PC-9 (cell line): ENCODE measurements around the gene GEMIN2. TPM values are rescaled to one million over a fixed set of nuclear protein-coding genes. Genes with fewer than 3 reads are reported as not detected.

ENCODE experiments used
- BruUV-seq: library from RNA; stranded (reverse); fragments of 400-500 nt; replicated peaks from 2 replicates; lab custom pipeline; 2021; lab: Mats Ljungman, UMichigan
- CTCF ChIA-PET: fragments of 300-600 bp; sonication (Branson Sonifier 250); formaldehyde crosslinking; loops from one replicate; lab custom pipeline; 2022; ENCODE audit warnings: antibody characterized with exemption; lab: Charles Lee
- POLR2A ChIA-PET: fragments of 300-600 bp; sonication (Branson Sonifier 250); formaldehyde crosslinking; loops from one replicate; lab custom pipeline; 2022; ENCODE audit warnings: antibody characterized with exemption; ENCODE audit not compliant: unreplicated experiment; lab: Charles Lee
- DNase-seq, 2 experiments: peaks; one replicate each; pipeline versions ENCODE4 v3.0.0 to v3.0.0-alpha.2; 2015 to 2022; ENCODE audit warnings: mixed read lengths in 1 of 2
- H2AFZ ChIP-seq: fragments of 200-600 bp; sonication (generic); 2 replicates; pipeline ENCODE4 v1.8.1; 2017; ENCODE audit warnings: antibody characterized with exemption
- H3F3A ChIP-seq: fragments of 200-600 bp; sonication (generic); 2 replicates; pipeline ENCODE4 v1.8.1; 2017; ENCODE audit warnings: antibody characterized with exemption, mild to moderate bottlenecking, low read depth; ENCODE audit not compliant: insufficient read depth
- H3K27ac ChIP-seq: fragments of 200-600 bp; sonication (generic); 2 replicates; pipeline ENCODE4 v1.6.1; 2016; ENCODE audit warnings: mixed run types
- H3K27me3 ChIP-seq: fragments of 200-600 bp; sonication (generic); 2 replicates; pipeline ENCODE4 v1.6.1; 2016; ENCODE audit warnings: low read depth, mixed run types; ENCODE audit not compliant: insufficient read depth
- H3K36me3 ChIP-seq: fragments of 200-600 bp; sonication (generic); 2 replicates; pipeline ENCODE4 v1.6.1; 2016; ENCODE audit warnings: low read depth, mixed run types
- H3K4me1 ChIP-seq: fragments of 200-600 bp; sonication (generic); replicated peaks from 2 replicates; pipeline ENCODE4 v1.6.1; 2016; ENCODE audit warnings: mixed run types; ENCODE audit not compliant: insufficient read depth
- H3K4me2 ChIP-seq: fragments of 200-600 bp; sonication (generic); 2 replicates; pipeline ENCODE4 v1.6.1; 2017; ENCODE audit warnings: mixed run types
- H3K4me3 ChIP-seq: fragments of 200-600 bp; sonication (generic); 2 replicates; pipeline ENCODE4 v1.6.1; 2016; ENCODE audit warnings: mixed run types
- H3K79me2 ChIP-seq: fragments of 200-600 bp; sonication (generic); 2 replicates; pipeline ENCODE4 v1.6.1; 2017; ENCODE audit warnings: low read depth, mixed run types
- H3K9me2 ChIP-seq: fragments of 200-600 bp; sonication (generic); 2 replicates; pipeline ENCODE4 v1.8.1; 2017; ENCODE audit warnings: mild to moderate bottlenecking; ENCODE audit not compliant: insufficient read depth
- H3K9me3 ChIP-seq: fragments of 200-600 bp; sonication (generic); 2 replicates; pipeline ENCODE4 v1.8.1; 2016; ENCODE audit warnings: low read depth; ENCODE audit not compliant: insufficient read depth
- H4K20me1 ChIP-seq: fragments of 200-600 bp; sonication (generic); 2 replicates; pipeline ENCODE4 v1.8.1; 2017; ENCODE audit not compliant: insufficient read depth
- CTCF ChIP-seq: fragments of 200-600 bp; sonication (generic); conservative IDR thresholded peaks from 2 replicates; pipeline ENCODE4 v1.6.1; 2017; ENCODE audit warnings: mixed run types, antibody characterized with exemption, mild to moderate bottlenecking, moderate library complexity
- EZH2 ChIP-seq: fragments of 200-600 bp; sonication (generic); IDR thresholded peaks from 2 replicates; pipeline ENCODE4 v1.8.0; 2017; ENCODE audit warnings: antibody characterized with exemption, low read depth
- intact Hi-C: fragments of 100-400 bp; cut with micrococcal nuclease; formaldehyde crosslinking; loops from one replicate; pipeline ENCODE4 v1.10.0; 2022; ENCODE audit not compliant: unreplicated experiment
- total RNA-seq: library from RNA; stranded (reverse); gene quantifications from 2 replicates; pipeline ENCODE4 v1.2.3, GENCODE V29; 2021

Gene GEMIN2
- total RNA-seq, 1 experiment from 2014 or later, result 13.4 TPM

GRCh38 chr14:39176263-39177167, 62.4 kb downstream of the GEMIN2 start:
- BruUV-seq, result no TSS peak
- POLR2A ChIA-PET, result no interaction called here

GRCh38 chr14:39177168-39177545, 63.0 kb downstream of the GEMIN2 start:
- Histone ChIP-seq H3K27ac (0 out of 2 replicates have a peak overlapping the region, but pooled peaks have one; percentile 57), H3K9me2 (no peaks in the 10 kb centered on the region), H3K4me1 (peaks cover 21% of the 10 kb centered on the region), H3K9me3 (no peaks in the 10 kb centered on the region), H3K4me3 (no peak overlapping the region), H3K4me2 (peak overlapping the region; percentile 87), H3K79me2 (peaks cover 56% of the 10 kb centered on the region), H3K27me3 (no peaks in the 10 kb centered on the region), H2AFZ (no peak overlapping the region), H4K20me1 (peaks cover 22% of the 10 kb centered on the region), H3F3A (peaks cover 63% of the 10 kb centered on the region), H3K36me3 (peaks cover 55% of the 10 kb centered on the region)
- ChIA-PET CTCF (interaction anchor here (0.6 kb wide), 1 partner anchor 43 kb away, joined by 3 read pairs; no protein-coding TSS in a partner anchor), POLR2A (no interaction called here)
- TF ChIP-seq CTCF (no peak), EZH2 (no peak)
- intact Hi-C loops, result loop anchor here (10.0 kb wide), 1 partner anchor 72 kb away; the partner anchor contains the start of gene SEC23A
- DNase-seq, result no peak
- no TSS peak for BruUV-seq

More at GRCh38 chr14:39176263-39177167, 62.4 kb downstream of the GEMIN2 start:
- H3K27me3 ChIP-seq, result no peaks in the 10 kb centered on the region
- peaks cover 56% of the 10 kb centered on the region for H3K79me2 ChIP-seq
- peaks cover 53% of the 10 kb centered on the region for H3K36me3 ChIP-seq
- H2AFZ ChIP-seq, result no peak overlapping the region
- H3F3A ChIP-seq, result peaks cover 60% of the 10 kb centered on the region
- H3K4me3 ChIP-seq, result peak overlapping the region; percentile 95
- TF ChIP-seq EZH2 (no peak), CTCF (no peak)
- H3K27ac ChIP-seq, result peak overlapping the region; percentile 57
- H3K4me1 ChIP-seq, result peaks cover 21% of the 10 kb centered on the region
- intact Hi-C loops, result loop anchor here (10.0 kb wide), 1 partner anchor 72 kb away; the partner anchor contains the start of gene SEC23A
- no peaks in the 10 kb centered on the region for H3K9me2 ChIP-seq
- DNase-seq, result no peak
- H3K4me2 ChIP-seq, result peak overlapping the region; percentile 87
- peaks cover 21% of the 10 kb centered on the region for H4K20me1 ChIP-seq
- CTCF ChIA-PET, result interaction anchor here (0.6 kb wide), 1 partner anchor 42 kb away, joined by 3 read pairs; no protein-coding TSS in a partner anchor
- H3K9me3 ChIP-seq, result no peaks in the 10 kb centered on the region

GRCh38 chr14:39179042-39179441, 64.9 kb downstream of the GEMIN2 start:
- H3K4me3 ChIP-seq, result no peak overlapping the region
- H2AFZ ChIP-seq, result no peak overlapping the region
- DNase-seq, result no peak
- no peak overlapping the region for H3K4me2 ChIP-seq
- 0 out of 2 replicates have a peak overlapping the region, but pooled peaks have one; percentile 30 for H3K27ac ChIP-seq
- intact Hi-C loops, result loop anchor here (10.0 kb wide), 1 partner anchor 74 kb away; the partner anchor contains the start of gene SEC23A
- BruUV-seq, result no TSS peak
- H4K20me1 ChIP-seq, result peaks cover 22% of the 10 kb centered on the region
- TF ChIP-seq CTCF (no peak), EZH2 (no peak)
- POLR2A ChIA-PET, result interaction anchor here (1.0 kb wide), 1 partner anchor 10 kb away, joined by 7 read pairs; no protein-coding TSS in a partner anchor
- H3F3A ChIP-seq, result peaks cover 75% of the 10 kb centered on the region
- H3K36me3 ChIP-seq, result peaks cover 63% of the 10 kb centered on the region
- CTCF ChIA-PET, result no interaction called here
- no peaks in the 10 kb centered on the region for H3K27me3 ChIP-seq
- no peaks in the 10 kb centered on the region for H3K9me3 ChIP-seq
- H3K4me1 ChIP-seq, result peaks cover 21% of the 10 kb centered on the region
- peaks cover 53% of the 10 kb centered on the region for H3K79me2 ChIP-seq
- no peaks in the 10 kb centered on the region for H3K9me2 ChIP-seq
